Stimulated activated CD8-positive, alpha-beta memory T cell treated with anti-CD3 and anti-CD28 coated beads, Interleukin-2, amount 100 ng/mL, for 48 hours (primary cell): Measurements from ENCODE around the gene ZNF622.

Experiments used
- DNase-seq, 2 donors: peaks; one replicate each; pipeline ENCODE4 v3.0.0-alpha.2; 2020; ENCODE audit warnings: low read depth in 2 of 2

Gene ZNF622, protein sequence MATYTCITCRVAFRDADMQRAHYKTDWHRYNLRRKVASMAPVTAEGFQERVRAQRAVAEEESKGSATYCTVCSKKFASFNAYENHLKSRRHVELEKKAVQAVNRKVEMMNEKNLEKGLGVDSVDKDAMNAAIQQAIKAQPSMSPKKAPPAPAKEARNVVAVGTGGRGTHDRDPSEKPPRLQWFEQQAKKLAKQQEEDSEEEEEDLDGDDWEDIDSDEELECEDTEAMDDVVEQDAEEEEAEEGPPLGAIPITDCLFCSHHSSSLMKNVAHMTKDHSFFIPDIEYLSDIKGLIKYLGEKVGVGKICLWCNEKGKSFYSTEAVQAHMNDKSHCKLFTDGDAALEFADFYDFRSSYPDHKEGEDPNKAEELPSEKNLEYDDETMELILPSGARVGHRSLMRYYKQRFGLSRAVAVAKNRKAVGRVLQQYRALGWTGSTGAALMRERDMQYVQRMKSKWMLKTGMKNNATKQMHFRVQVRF

DNA sequence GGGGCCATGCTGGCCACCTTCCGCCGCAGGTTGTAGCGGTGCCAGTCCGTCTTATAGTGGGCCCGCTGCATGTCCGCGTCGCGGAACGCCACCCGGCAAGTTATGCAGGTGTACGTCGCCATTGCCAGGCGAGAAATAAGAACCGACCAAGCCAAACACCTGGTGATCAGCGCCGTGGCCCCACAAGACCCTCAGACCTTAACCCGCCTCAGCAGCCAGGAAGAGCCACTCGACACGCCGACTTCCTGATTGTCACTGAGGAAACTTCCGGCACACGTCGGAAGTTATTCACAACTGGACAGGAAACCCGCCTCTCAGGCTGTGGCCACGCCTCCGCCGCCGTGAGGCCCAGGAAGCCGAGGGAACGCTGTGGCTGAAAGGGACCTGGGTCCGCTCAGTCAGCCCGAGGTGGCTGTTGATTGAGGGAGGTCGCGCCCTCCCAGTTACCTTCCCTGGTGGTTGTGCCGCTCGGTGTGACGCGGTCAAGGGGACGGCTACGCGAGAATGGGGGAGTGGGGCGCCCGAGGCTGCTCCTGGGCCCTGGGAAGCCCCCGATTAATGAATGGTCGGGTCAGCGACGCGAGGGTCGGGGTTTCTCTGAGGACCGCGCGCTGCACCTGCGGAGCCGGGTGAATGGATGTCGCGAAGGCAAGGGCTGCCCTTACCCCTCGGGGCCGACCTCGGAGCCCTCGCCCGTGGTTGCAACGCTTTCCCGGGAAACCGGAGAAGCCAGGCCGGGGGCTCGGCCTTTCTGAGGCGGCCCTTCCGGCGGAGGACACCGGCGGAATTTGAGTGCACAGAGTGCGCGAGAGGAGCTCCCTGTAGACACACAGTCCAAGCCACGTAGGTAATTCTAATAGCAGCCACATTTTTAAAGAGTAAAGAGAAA is at the start of gene ZNF622:
Gene ZNF622 (minus strand): TSS at position 257 of the 889 bp plus-strand sequence. CDS start 135 bp downstream, at position 122.
- DNase-seq = peak; percentile 82 to 86

DNA sequence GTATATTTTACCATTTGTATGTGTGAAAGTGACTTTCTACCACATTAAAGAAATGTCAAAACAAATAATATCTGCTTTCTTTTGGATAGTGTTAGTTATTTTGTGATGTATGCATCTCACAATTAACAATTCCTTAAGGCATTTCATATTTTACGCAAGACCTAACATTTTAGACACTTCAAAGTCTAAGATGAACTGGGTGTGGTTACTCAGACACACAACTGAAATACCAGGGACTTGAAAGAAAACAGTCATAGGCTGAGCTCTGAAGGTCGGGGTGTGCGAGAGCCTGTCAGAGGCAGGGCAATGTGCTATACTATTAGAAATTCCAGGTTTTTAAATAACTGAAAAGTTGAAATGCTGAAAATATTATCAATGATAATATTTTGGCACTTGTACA is 44.5 kb upstream of the ZNF622 start:
- DNase-seq = no peak

DNA sequence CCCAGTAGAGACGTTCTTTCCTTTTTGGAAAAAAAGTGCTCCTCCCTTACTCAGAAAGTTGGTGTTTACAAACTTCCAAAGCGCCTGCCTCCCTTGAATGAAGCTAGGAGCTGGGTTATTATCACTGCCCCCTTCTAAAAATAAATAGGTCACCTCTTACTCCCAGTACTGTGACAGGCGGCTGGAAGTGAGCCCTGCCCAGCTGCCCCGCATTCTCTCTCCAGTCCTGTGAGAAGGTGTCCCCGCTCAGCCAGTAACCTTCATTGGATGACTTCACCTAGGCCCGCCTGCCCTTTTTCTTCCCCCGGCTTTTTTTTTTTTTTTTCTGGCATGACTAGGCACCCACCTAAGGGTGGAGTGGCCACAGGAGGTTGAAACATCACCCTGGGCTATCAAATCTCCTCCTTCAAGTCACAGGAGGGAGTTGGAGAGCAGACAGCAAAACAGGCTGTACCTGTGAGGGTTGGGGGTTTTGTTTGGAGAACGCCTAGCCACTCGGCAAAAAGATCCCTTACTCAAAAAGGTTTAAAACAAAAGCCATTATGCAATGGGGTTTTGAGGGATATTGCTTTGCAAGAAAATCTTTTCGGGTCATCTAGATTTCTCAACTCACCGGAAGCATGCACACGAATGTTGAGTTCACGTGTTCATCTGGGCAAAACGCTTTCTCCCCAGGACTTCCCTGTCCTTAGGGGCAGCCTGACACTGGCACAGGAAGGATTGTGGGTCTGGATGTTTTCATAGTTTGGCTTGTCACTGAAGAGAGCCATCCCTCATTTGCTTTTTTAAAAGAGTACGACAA is 43.3 kb upstream of the ZNF622 start:
- DNase-seq = no peak

DNA sequence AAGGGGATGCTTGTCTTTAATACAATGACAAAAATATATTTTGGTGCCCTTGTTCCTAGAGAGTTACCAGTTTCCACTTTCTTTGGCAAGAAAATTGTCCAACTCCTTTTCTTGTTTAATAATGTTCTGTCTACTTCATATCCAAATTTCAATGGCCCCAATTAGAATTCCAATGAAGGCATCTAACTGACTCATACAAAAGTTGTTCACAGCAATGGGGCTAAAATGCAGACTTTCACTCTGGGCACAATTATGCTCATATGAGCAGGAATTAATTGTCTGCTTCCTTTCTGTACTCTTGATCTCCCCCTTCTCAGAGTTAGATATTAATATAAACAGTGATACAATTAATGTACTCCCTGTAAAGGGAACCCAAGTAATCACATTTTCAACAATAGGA is 42.1 kb upstream of the ZNF622 start:
- DNase-seq = no peak

DNA sequence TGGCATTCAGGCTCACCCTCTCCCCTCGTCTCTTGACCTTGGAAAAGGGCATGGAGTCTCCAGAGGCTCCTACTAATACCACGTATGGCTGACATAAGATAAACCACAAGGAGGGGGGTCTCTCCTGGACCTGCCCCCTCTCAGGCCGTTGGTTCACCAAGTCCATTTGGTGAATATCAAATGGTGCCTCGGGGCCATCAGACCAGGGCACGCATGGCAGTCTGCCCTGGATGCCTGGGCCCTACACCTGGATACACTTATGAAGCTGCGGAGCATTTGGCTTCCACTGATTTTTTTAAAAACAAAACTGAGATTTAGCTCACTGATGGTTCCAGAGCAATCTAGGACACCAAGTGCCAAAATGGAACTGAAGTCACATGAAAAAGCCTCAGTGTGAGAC is 40.3 kb upstream of the ZNF622 start:
- no peak for DNase-seq

DNA sequence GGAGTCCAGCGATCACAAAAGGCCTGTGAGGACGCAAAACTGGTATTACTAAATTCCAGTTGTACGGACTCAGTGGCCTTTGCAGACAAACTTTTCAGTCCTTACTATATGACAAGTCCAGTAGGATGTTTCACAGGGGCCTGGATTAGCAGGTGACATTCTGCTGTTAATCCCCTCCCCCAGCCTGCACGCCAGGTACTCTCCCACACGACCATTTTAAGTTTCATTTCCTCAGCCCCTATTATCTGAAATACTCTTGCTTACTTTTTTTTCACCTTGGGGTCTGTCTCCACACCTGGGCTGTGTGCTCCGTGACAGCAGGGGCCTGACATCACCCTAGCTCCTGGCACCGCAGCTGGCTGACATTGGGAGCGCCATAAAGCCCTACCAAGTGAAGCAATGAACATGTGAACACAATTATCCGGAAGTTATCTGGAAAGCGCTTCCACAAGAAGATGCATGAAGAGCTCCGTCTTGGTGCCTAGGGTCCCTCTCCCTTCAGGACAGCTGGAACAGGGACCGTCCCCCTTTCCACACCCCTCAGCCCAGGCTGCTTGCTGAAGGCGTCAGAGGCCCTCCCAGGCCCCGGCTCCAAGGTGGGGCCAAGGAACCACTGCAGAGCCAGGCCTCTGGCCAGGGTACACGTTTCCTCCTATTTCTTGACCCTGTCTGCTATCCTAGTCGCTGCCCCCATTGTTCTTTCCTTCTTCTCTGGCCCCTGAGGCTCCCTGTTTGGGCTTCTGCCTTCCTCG is 39.7 kb upstream of the ZNF622 start:
- DNase-seq = no peak

DNA sequence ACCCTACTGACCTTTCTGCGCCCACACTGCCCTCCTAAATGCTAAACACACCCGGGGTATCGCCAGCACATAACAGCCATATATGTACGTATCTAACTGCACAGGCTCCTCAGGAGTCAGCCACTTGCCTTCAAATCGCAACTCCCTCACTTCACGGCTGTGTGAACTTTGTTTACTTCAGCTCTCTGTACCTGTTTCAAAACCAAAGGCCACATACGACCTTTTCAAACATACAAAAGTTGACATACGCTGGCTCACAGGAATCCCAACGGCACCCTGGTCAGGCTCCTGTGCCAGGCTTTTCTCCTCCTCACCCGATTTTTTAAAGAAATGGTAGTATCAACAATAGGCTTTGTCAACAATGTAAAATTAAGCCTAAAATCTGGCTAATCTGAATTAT is 39.0 kb upstream of the ZNF622 start:
- DNase-seq = no peak

DNA sequence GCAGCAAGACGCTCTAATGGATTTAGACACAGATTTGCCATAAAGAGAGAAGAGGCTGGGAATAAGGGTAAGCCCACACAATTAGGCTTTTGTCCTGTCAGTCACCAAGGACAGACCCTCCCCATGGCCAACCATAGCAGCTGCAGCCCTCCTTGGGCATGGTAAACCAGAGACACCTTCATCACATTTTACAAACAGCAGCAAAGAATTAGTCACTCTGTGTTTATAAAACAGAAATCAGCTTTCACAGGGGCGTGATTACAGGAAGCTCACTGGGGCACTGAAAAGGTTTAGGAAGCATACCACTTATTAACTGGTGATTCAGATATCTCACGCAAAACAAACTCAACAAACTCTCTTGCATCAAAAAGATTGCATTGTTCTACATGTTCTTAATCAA is 37.3 kb upstream of the ZNF622 start:
- no peak for DNase-seq

DNA sequence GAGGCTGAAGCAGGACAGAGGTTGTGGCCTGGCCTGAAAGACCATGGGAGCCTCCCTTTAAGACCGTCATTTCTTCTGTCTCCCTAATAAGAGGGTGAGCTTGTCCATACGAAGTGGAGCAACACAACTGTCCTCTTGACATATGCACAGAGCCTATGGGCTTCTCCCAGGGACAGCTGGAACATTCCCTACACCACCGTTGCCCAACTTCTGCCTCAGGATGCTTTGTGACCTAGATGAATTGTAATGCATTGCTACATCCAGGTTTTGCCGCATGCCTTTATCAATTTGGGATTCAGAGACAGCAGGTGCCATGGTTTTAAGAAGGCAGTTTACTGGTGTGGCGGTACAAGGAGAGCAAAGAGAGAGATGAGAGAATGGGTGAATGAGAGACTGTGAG is 34.4 kb upstream of the ZNF622 start:
- no peak for DNase-seq

DNA sequence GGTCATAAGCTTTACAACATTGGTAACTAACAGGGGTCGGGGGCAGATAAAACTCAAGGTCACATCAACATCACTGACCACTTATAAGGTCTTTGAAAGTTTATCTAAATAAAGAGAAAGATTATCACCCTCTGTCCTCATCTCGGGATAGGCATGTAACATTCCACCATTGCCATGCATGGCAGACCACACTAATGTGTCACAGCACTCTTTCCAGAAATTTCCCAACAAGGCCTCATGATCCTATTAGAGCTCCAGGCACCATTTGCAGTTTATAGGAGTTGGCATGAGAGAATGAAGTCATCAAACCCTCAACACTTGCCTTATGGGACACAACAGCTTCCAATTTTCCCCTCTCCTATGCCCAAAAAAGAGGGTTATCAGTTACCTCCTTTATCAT is 31.9 kb upstream of the ZNF622 start:
- DNase-seq = no peak

DNA sequence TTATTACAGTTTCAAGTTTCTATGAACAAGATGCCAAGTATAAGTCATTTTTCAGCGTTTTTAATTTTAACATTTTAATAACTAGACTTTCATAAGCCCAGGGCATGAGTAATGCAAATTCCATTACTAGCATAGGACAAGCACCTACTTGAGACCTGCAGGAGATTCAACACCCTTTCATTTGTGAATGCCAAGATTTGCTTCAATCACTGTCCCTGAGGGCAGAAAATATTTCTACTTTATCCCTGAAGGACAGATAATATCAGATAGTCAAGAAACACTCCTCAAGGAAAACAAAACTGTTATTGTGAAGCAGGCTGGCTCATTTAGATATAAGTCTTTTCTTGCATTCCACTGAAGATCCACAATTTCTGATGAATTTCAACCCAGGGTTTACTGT is 27.7 kb upstream of the ZNF622 start:
- DNase-seq = no peak

DNA sequence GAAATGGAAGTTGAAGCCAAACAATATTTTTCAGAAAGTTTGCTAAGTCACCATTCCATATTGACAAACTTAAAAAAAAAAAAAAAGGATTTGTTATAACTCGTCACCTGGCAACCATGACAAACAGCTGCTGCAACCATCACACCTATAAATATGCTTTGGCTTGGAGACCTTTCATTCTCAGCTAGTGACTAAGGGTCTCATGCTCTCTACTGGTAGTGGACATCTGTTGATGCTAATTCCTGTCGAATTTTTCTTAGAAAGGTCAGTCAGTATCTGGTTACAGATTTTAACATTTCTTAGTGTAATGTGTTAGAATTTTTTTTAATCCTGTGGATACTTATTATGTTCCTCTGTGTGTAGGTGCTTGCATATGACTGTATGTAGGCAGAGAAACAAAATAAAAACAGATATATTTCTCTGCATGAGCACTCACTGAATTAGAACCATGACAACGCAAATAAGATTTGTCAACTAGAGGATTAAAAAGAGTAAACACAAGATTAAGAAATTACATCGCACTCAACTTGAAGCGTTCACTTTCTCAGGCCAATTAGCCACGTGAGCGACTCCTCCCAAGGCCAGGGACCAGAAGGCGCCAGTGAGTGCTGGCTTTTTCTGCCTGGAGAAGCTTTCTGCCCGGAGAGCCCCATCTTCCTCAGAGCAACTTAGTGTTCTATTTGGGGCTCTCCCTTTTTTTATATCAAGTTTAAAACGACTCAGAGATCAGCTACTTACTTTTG is 27.0 kb upstream of the ZNF622 start:
- DNase-seq = no peak

DNA sequence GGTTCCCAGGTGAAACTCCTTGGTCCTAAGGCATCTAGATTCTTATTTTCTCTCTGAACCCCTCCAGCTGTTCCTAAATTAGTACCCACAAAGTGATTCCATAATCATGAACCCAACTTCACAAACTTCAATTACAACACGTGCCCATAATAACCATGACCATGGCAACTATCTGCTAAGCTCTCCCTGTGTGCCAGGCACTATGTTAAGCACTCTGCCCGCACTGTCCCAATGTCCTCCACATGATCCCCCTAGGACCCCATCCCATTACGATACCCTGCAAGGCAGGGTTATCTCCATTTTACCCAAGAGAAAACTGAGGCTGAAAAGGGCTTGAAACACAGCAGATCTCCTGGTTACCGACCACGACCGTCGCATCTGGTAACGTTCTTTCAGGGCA is 25.3 kb upstream of the ZNF622 start:
- DNase-seq = no peak

DNA sequence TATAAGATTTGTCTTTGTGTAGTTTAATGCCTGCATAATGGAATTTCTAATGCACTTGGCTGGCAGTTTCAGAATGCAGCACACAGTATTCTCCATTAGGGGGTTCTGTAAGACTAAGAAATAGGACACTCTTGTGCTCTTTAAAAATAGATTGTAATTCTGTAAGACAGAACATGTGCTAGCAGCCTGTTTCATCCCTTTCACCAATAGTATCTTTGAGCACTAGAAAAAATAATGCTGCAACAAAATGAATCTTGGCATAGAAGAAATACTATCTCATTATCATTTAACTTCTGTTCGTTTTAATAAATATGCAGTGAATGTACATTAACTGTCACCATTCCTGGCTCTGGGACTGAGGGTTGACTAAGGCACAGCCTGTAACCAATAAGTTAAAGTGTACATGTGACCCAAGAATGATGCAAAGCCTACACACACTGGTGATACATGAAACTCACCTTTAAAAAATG is 23.8 kb upstream of the ZNF622 start:
- DNase-seq = no peak

DNA sequence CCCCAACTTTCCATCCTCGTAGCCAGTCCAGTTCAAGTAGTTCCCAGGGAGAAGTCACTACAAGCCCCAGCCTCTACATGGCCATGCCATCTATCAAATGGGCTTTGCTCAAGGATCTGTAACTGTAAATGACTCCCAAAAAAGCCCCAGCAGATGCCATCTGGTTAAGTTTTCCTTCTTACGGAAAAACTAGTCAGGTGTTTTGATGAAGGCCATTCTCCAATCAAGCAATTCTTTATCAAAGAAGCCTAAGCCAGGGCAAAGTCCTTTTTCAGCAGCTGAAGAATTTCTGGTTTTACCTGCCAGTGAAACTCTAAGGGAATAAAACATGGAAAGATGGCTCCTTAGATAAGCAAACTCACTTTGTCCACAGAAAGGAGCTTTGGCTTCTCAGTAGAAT is 21.9 kb upstream of the ZNF622 start:
- no peak for DNase-seq

DNA sequence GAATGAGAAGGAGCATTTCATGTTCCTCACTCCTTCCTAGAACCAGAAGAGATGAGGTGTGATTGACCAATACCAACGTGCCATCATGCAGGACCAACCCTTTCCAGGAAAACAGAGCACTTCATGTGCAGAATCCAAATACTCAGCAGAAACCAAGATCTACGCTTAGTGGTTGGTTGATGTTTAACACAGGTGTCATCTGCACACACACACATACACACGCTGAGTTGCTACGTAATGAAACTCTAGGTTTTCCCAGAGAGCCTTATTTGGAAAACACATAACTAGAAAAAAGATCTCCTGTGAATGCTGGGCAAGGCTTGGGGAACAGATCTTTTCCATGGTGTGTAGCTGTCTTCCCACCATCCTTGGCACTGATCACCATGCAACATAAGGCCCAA is 21.1 kb upstream of the ZNF622 start:
- DNase-seq = no peak

DNA sequence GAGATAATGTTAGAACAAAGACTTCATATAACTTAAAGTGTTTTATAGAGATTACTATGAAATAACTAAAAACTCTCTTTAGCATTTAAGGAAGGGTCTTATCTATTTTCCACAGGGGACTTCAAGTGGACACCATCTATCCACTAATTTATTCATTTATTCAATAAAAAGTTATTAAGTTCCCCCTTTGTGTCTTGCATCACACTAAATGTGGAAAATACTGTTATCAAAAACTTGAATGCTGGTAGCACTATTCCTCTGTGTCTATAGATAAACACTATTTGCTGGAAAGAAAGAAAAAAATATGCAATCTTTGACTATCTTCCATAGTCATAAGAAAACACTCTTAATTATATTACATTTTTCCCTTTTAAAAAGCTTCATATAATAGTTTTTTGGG is 20.1 kb upstream of the ZNF622 start:
- DNase-seq = no peak

DNA sequence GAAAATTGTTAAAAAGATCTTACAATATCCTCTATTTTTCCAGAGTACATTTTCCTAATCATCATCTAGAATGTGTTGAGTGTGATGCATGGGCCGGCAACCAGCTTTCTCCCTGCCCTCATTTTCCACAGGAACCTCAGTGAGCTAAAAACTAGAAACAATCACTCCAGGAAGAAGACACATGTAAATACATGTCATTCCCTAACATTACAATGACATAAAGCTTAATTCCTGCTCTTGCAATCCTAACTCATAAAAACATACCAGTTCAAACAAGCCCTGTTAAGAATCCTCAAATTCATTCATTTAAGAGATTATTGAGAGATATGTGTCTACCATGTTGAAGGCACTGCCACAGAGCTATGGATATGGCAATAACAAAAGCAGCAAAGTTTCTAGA is 18.5 kb upstream of the ZNF622 start:
- DNase-seq = no peak

DNA sequence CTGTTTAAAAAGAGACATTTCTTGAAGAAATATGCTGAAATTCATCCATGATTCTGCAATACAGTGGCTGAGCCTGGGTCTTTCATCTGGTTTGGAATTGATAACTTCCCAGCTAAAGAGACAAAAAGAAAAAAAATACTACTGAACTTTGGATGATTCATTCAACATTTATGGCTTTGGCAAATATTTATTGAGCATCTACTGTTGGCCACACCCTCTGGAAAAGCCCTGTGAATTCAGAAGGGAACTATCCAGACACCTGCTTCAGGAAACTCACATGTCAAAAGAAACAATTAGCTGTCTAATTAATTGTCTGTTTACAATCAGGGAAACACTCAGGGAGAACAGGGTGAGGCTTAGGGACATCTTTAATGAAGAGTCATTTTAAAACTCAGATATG is 17.8 kb upstream of the ZNF622 start:
- no peak for DNase-seq

DNA sequence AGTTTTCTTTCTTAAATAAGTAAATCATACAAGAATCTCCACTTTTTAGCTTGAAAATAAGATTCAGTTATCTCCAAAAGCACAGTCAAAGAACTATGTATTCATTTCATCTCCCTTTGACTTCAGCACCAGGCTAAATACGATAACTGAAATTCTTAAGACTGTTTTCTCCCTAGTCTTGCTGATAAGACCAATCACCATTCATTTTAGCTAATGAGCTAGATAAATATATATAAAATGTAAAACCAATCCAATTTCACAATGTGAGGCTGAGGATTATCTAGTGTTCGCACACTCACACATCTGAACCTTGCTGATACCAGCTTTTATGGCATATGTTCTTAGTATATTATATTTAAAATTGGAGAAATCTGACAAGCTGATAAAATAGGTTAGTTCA is 17.3 kb upstream of the ZNF622 start:
- no peak for DNase-seq
